GM23338 (cell line): Measurements from ENCODE around the gene C1QTNF1. TPM values are rescaled to one million over a fixed set of nuclear protein-coding genes. Genes with fewer than 3 reads are reported as not detected.

ENCODE experiments used
- ATAC-seq: fragments of 200-7000 bp; cut with Tn5 transposase; 3 replicates; pipeline ENCODE4 v1.9.1; 2020
- DNase-seq: peaks from one replicate; pipeline ENCODE4 v3.0.0-alpha.2; 2015; ENCODE audit warnings: low spot score
- H2AFZ ChIP-seq: fragments of 200-600 bp; sonication (generic); 2 replicates; pipeline ENCODE4 v1.8.0; 2016; ENCODE audit warnings: antibody characterized with exemption, mild to moderate bottlenecking, moderate library complexity
- H3F3A ChIP-seq: fragments of 200-600 bp; sonication (generic); replicated peaks from 2 replicates; pipeline ENCODE4 v1.8.0; 2017; ENCODE audit warnings: antibody characterized with exemption, mixed run types, low read depth
- H3K27ac ChIP-seq: fragments of 200-600 bp; sonication (generic); 2 replicates; pipeline ENCODE4 v1.6.1; 2016; ENCODE audit warnings: low read depth
- H3K27me3 ChIP-seq: fragments of 200-600 bp; sonication (generic); 2 replicates; pipeline ENCODE4 v1.8.0; 2016; ENCODE audit warnings: mild to moderate bottlenecking, mixed run types, moderate library complexity; ENCODE audit not compliant: insufficient read depth
- H3K36me3 ChIP-seq: fragments of 200-600 bp; sonication (generic); 2 replicates; pipeline ENCODE4 v1.8.0; 2016; ENCODE audit warnings: mild to moderate bottlenecking; ENCODE audit not compliant: insufficient read depth
- H3K4me1 ChIP-seq: fragments of 200-600 bp; sonication (generic); 2 replicates; pipeline ENCODE4 v1.8.0; 2016; ENCODE audit warnings: mild to moderate bottlenecking, moderate library complexity; ENCODE audit not compliant: insufficient read depth
- H3K4me2 ChIP-seq: fragments of 200-600 bp; sonication (generic); 2 replicates; pipeline ENCODE4 v1.7.1; 2017; ENCODE audit warnings: mixed run types
- H3K4me3 ChIP-seq: fragments of 200-600 bp; sonication (generic); 2 replicates; pipeline ENCODE4 v1.6.1; 2016; ENCODE audit warnings: mixed run types
- H3K79me2 ChIP-seq: fragments of 200-600 bp; sonication (generic); replicated peaks from 2 replicates; pipeline ENCODE4 v1.8.0; 2017; ENCODE audit warnings: mild to moderate bottlenecking; ENCODE audit not compliant: insufficient read depth
- H3K9me2 ChIP-seq: fragments of 200-600 bp; sonication (generic); 2 replicates; pipeline ENCODE4 v1.8.0; 2017; ENCODE audit not compliant: insufficient read depth
- H4K20me1 ChIP-seq: fragments of 200-600 bp; sonication (generic); replicated peaks from 2 replicates; pipeline ENCODE4 v1.8.0; 2017; ENCODE audit warnings: mild to moderate bottlenecking; ENCODE audit not compliant: insufficient read depth
- H3K27ac Mint-ChIP-seq: 2 replicates; pipeline ENCODE4 v1.8.0; 2020; ENCODE audit warnings: inconsistent platforms, mild to moderate bottlenecking, moderate library complexity, mixed read lengths
- H3K27me3 Mint-ChIP-seq: 3 replicates; pipeline ENCODE4 v1.8.0; 2022; ENCODE audit warnings: low read depth, mild to moderate bottlenecking, moderate library complexity, mixed read lengths, inconsistent platforms; ENCODE audit not compliant: insufficient read depth, poor library complexity
- H3K36me3 Mint-ChIP-seq: 3 replicates; pipeline ENCODE4 v1.8.0; 2021; ENCODE audit warnings: low read depth, mild to moderate bottlenecking, inconsistent platforms, moderate library complexity, mixed read lengths
- H3K4me1 Mint-ChIP-seq: 3 replicates; pipeline ENCODE4 v1.8.0; 2020; ENCODE audit warnings: mild to moderate bottlenecking, inconsistent platforms, mixed read lengths
- H3K4me3 Mint-ChIP-seq: 3 replicates; pipeline ENCODE4 v1.8.0; 2021; ENCODE audit warnings: moderate library complexity, mild to moderate bottlenecking, inconsistent platforms, mixed read lengths
- H3K9me3 Mint-ChIP-seq: 3 replicates; pipeline ENCODE4 v1.8.0; 2020; ENCODE audit warnings: moderate library complexity, mild to moderate bottlenecking, inconsistent platforms, mixed read lengths
- CREB1 ChIP-seq: fragments of 250-450 bp; sonication (Bioruptor Pico); IDR thresholded peaks from 2 replicates; pipeline ENCODE4 v1.5.0; 2020; ENCODE audit warnings: low read depth, mild to moderate bottlenecking, moderate library complexity
- EZH2 ChIP-seq: fragments of 200-600 bp; sonication (generic); IDR thresholded peaks from one replicate; pipeline ENCODE4 v1.8.0; 2017; ENCODE audit warnings: antibody characterized with exemption, mild to moderate bottlenecking, low read depth; ENCODE audit not compliant: unreplicated experiment
- JUNB ChIP-seq: IDR thresholded peaks from one replicate; pipeline ENCODE4 v1.6.1; 2016; ENCODE audit warnings: antibody characterized with exemption; ENCODE audit not compliant: unreplicated experiment
- NANOG ChIP-seq: IDR thresholded peaks from 2 replicates; pipeline ENCODE4 v1.6.1; 2016; ENCODE audit warnings: antibody characterized with exemption, borderline replicate concordance
- POLR2AphosphoS5 ChIP-seq: IDR thresholded peaks from 2 replicates; pipeline ENCODE4 v1.6.1; 2016; ENCODE audit warnings: antibody characterized with exemption, low read depth
- ZNF114 ChIP-seq: fragments of 250-450 bp; sonication (Bioruptor Pico); IDR thresholded peaks from 2 replicates; pipeline ENCODE4 v1.5.0; 2020; ENCODE audit warnings: mild to moderate bottlenecking, moderate library complexity
- ZNF331 ChIP-seq: fragments of 250-450 bp; sonication (Bioruptor Pico); IDR thresholded peaks from 2 replicates; pipeline ENCODE4 v1.5.0; 2020; ENCODE audit warnings: low read depth, mild to moderate bottlenecking, moderate library complexity
- polyA plus RNA-seq: library from polyadenylated mRNA; unstranded; fragments of >200 nt; fragmentation: Nextera tagmentation; extraction: Ambion mirVana; gene quantifications from 2 replicates; pipeline ENCODE4 v1.2.1, GENCODE V29; 2016
- total RNA-seq: library from RNA; depleted of rRNA; stranded (reverse); fragments of >200 nt; shearing (Covaris generic); gene quantifications from 2 replicates; pipeline ENCODE4 v1.2.3, GENCODE V29; 2014
- TF ChIP-seq, protein P1 (sequence below), 2 experiments: fragments of 200-600 bp in 1 of 2; sonication (generic) in 1 of 2; conservative IDR thresholded peaks; 2 replicates each; pipeline versions ENCODE4 v1.5.1 to v1.6.1; 2016 to 2017; ENCODE audit warnings: antibody characterized with exemption in 2 of 2, low read depth in 2 of 2, mild to moderate bottlenecking in 2 of 2, moderate library complexity in 1 of 2
- TF ChIP-seq, protein P2 (sequence below): IDR thresholded peaks from one replicate; pipeline ENCODE4 v1.6.1; 2018; ENCODE audit warnings: antibody characterized with exemption; ENCODE audit not compliant: unreplicated experiment
- TF ChIP-seq, protein P3 (sequence below): fragments of 250-450 bp; sonication (Bioruptor Pico); IDR thresholded peaks from 2 replicates; pipeline ENCODE4 v1.5.0; 2020; ENCODE audit warnings: mild to moderate bottlenecking, moderate library complexity

C1QTNF1 gene
- total and polyA plus RNA-seq, 2 experiments from 2014 or later: 1.1 to 1.9 TPM

DNA sequence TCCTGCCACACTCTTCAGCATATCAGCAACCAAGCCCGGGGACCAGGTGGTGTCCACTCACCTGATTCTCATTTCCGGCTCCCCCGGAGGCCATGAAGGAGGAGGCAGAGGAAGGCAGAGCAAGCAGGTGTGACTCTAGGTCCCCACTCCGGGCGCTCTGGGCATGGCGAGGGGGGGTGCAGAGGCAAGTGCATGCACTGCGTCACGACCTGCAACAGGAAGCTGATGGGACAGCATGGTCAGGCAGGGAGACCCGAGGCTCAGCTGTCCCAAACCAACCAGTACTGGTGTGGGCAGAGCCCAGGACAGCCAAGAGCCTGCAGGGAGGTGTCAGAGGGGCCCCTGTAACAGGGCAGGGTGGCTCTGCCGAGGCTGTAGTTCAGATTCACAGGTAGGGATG lies 48.6 kb downstream of the C1QTNF1 start (continued):
- TF ChIP-seq EZH2: no peak
- TF ChIP-seq ZNF114 (CRISPR knock-in tag): no peak
- no peak for TF ChIP-seq POLR2AphosphoS5
- TF ChIP-seq, protein P1, sequence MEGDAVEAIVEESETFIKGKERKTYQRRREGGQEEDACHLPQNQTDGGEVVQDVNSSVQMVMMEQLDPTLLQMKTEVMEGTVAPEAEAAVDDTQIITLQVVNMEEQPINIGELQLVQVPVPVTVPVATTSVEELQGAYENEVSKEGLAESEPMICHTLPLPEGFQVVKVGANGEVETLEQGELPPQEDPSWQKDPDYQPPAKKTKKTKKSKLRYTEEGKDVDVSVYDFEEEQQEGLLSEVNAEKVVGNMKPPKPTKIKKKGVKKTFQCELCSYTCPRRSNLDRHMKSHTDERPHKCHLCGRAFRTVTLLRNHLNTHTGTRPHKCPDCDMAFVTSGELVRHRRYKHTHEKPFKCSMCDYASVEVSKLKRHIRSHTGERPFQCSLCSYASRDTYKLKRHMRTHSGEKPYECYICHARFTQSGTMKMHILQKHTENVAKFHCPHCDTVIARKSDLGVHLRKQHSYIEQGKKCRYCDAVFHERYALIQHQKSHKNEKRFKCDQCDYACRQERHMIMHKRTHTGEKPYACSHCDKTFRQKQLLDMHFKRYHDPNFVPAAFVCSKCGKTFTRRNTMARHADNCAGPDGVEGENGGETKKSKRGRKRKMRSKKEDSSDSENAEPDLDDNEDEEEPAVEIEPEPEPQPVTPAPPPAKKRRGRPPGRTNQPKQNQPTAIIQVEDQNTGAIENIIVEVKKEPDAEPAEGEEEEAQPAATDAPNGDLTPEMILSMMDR (conservative IDR thresholded peaks at IDR 0.05; ENCODE audit: low read depth in 2 of 2): no peak
- no peak for TF ChIP-seq JUNB
- TF ChIP-seq ZNF331 (CRISPR knock-in tag): no peak
- TF ChIP-seq, protein P2, sequence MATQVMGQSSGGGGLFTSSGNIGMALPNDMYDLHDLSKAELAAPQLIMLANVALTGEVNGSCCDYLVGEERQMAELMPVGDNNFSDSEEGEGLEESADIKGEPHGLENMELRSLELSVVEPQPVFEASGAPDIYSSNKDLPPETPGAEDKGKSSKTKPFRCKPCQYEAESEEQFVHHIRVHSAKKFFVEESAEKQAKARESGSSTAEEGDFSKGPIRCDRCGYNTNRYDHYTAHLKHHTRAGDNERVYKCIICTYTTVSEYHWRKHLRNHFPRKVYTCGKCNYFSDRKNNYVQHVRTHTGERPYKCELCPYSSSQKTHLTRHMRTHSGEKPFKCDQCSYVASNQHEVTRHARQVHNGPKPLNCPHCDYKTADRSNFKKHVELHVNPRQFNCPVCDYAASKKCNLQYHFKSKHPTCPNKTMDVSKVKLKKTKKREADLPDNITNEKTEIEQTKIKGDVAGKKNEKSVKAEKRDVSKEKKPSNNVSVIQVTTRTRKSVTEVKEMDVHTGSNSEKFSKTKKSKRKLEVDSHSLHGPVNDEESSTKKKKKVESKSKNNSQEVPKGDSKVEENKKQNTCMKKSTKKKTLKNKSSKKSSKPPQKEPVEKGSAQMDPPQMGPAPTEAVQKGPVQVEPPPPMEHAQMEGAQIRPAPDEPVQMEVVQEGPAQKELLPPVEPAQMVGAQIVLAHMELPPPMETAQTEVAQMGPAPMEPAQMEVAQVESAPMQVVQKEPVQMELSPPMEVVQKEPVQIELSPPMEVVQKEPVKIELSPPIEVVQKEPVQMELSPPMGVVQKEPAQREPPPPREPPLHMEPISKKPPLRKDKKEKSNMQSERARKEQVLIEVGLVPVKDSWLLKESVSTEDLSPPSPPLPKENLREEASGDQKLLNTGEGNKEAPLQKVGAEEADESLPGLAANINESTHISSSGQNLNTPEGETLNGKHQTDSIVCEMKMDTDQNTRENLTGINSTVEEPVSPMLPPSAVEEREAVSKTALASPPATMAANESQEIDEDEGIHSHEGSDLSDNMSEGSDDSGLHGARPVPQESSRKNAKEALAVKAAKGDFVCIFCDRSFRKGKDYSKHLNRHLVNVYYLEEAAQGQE: no peak
- no peak for TF ChIP-seq CREB1 (CRISPR knock-in tag)
- TF ChIP-seq NANOG: no peak

DNA sequence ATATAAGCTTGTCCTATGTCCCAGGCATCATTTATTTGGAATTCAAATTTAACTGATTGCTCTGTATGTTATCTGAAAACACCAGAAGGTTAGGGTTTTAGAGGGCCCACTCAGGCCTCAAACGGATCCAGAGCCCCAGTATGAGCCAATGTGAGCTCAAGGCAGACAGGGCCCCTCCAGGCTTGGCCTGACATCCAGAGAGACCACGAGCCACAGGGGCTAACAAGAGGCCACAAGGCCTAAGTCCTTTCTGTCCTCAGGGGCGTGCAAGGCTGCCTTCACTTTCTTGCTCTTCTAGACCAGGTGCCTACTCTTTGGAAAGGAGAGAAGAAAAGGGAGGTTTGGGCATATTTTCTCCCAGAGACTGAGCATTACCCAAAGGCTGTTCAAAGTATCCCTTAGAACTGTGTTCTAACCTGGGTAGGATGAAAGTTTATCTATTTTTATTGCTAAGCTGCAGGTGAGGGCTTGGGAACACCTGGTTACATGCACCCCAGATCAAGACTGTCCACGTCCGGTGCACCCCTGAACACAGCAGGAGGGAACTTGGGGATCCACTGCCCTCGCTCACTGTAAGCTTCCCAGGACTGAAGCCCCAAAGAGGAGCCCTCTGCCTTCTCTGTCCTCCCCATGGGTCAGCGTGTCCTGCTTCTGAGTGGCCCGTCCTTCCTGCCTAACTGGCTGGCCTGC lies 49.2 kb downstream of the C1QTNF1 start:
- no peaks in the 10 kb centered on the region for H3K9me2 ChIP-seq
- H3K36me3 Mint-ChIP-seq: no peaks in the 10 kb centered on the region; the same call in 2 of the 3 replicates
- H3F3A ChIP-seq: no peaks in the 10 kb centered on the region
- no peak overlapping the region for H3K27ac ChIP-seq
- H3K9me3 Mint-ChIP-seq: no peaks in the 10 kb centered on the region
- H3K4me3 Mint-ChIP-seq: no peak overlapping the region
- no peaks in the 10 kb centered on the region for H3K36me3 ChIP-seq
- no peaks in the 10 kb centered on the region for H3K79me2 ChIP-seq
- H3K27me3 ChIP-seq: no peaks in the 10 kb centered on the region
- DNase-seq (no peak), ATAC-seq (no peak)
- H3K4me1 Mint-ChIP-seq: peaks cover 8% of the 10 kb centered on the region; the same call in 2 of the 3 replicates
- H2AFZ ChIP-seq: no peak overlapping the region
- no peak overlapping the region for H3K27ac Mint-ChIP-seq
- peaks cover 9% of the 10 kb centered on the region for H3K27me3 Mint-ChIP-seq
- peaks cover 9% of the 10 kb centered on the region for H4K20me1 ChIP-seq
- H3K4me2 ChIP-seq: no peak overlapping the region
- peaks cover 7% of the 10 kb centered on the region; the same call in 1 of the 2 replicates for H3K4me1 ChIP-seq
- H3K4me3 ChIP-seq: no peak overlapping the region
- TF ChIP-seq ZNF114 (CRISPR knock-in tag) (no peak), EZH2 (no peak)
- TF ChIP-seq, protein P3, sequence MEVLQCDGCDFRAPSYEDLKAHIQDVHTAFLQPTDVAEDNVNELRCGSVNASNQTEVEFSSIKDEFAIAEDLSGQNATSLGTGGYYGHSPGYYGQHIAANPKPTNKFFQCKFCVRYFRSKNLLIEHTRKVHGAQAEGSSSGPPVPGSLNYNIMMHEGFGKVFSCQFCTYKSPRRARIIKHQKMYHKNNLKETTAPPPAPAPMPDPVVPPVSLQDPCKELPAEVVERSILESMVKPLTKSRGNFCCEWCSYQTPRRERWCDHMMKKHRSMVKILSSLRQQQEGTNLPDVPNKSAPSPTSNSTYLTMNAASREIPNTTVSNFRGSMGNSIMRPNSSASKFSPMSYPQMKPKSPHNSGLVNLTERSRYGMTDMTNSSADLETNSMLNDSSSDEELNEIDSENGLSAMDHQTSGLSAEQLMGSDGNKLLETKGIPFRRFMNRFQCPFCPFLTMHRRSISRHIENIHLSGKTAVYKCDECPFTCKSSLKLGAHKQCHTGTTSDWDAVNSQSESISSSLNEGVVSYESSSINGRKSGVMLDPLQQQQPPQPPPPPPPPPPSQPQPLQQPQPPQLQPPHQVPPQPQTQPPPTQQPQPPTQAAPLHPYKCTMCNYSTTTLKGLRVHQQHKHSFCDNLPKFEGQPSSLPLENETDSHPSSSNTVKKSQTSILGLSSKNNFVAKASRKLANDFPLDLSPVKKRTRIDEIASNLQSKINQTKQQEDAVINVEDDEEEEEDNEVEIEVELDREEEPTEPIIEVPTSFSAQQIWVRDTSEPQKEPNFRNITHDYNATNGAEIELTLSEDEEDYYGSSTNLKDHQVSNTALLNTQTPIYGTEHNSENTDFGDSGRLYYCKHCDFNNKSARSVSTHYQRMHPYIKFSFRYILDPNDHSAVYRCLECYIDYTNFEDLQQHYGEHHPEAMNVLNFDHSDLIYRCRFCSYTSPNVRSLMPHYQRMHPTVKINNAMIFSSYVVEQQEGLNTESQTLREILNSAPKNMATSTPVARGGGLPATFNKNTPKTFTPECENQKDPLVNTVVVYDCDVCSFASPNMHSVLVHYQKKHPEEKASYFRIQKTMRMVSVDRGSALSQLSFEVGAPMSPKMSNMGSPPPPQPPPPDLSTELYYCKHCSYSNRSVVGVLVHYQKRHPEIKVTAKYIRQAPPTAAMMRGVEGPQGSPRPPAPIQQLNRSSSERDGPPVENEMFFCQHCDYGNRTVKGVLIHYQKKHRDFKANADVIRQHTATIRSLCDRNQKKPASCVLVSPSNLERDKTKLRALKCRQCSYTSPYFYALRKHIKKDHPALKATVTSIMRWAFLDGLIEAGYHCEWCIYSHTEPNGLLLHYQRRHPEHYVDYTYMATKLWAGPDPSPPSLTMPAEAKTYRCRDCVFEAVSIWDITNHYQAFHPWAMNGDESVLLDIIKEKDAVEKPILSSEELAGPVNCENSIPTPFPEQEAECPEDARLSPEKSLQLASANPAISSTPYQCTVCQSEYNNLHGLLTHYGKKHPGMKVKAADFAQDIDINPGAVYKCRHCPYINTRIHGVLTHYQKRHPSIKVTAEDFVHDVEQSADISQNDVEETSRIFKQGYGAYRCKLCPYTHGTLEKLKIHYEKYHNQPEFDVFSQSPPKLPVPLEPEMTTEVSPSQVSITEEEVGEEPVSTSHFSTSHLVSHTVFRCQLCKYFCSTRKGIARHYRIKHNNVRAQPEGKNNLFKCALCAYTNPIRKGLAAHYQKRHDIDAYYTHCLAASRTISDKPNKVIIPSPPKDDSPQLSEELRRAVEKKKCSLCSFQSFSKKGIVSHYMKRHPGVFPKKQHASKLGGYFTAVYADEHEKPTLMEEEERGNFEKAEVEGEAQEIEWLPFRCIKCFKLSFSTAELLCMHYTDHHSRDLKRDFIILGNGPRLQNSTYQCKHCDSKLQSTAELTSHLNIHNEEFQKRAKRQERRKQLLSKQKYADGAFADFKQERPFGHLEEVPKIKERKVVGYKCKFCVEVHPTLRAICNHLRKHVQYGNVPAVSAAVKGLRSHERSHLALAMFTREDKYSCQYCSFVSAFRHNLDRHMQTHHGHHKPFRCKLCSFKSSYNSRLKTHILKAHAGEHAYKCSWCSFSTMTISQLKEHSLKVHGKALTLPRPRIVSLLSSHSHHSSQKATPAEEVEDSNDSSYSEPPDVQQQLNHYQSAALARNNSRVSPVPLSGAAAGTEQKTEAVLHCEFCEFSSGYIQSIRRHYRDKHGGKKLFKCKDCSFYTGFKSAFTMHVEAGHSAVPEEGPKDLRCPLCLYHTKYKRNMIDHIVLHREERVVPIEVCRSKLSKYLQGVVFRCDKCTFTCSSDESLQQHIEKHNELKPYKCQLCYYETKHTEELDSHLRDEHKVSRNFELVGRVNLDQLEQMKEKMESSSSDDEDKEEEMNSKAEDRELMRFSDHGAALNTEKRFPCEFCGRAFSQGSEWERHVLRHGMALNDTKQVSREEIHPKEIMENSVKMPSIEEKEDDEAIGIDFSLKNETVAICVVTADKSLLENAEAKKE (CRISPR knock-in tag): no peak
